T-helper 1 cell (primary cell): ENCODE results near the gene INSL4.

Experiments used
- DNase-seq, 5 donors: peaks; one replicate each; pipeline ENCODE4 v3.0.0-alpha.2; 2012 to 2020
- total RNA-seq, 4 donors: gene quantifications; one replicate each; lab custom pipeline; 2026; lab: John Stamatoyannopoulos, UW

INSL4 gene
- 0 reads per million in 4 donors for total RNA-seq

DNA sequence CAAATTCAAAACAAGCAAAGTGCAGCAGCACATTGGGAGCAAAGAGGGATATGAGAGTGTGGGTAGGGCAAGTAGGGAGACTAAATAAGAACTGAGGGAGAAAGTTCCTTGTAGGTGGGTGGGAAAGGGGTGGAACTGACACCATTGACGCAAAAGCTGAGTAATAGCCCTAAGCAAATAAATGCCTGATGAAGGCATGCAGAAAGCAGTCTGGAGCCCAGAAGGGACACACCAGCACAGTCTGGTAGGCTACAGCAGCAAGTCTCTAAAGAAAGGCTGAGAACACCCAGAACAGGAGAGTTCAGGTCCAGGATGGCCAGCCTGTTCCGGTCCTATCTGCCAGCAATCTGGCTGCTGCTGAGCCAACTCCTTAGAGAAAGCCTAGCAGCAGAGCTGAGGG lies at the start of gene INSL4:
Gene INSL4 (plus strand): TSS at position 208 of the 400 bp plus-strand sequence. CDS start 105 bp downstream, at position 313.
- no peak for DNase-seq

DNA sequence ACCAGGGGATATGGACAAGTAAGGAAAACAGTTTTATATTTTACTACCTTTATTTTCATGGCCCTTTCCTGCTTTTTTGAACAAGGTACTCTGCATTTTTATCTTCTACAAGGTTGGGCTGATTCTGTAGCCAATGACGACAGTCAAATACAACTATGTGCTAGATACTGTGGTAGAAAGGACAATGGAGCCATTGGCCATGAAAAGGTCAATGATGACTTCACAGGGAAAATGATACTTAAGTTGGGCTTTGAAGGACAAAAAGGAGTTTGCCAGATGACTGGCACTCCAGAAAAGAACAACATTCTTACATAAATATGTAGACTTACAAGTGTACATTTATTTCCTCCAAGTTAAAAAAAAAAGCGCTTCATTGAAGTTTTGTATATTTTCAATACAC lies 46.4 kb upstream of the INSL4 start:
- no peak for DNase-seq

DNA sequence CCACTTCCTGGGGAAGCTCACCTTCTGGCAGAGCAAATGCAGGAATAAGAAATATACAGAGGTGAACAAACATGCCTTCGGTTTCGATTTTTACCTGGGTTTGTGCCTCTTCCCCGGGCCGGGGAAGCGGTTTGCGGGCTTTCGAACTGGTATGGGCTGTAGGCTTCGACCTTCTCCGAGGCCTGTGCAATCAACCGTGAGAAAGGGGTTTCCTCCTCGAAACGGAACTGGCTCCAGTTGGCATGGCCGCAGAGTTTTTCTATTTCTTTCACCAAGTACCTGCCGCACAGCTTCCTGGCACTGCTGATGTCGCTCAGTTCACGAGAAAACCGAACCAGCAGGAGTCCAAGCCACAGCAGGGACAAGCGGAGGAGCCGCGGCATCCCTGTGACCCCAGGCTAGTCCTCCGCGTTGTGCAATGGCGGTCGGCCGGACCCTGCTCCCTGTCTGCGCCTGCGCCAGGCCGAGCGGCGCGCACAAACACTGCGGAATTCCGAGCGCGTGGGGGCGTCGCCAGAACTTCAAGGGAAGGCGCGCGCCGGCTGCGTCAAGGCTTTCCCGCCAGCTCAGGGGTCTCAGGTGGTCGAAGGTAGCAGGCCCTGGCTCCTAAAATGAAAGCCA lies 45.9 kb upstream of the INSL4 start, which contains the start of gene INSL6:
Gene INSL6 (minus strand): TSS at position 420 of the 621 bp plus-strand sequence. CDS start 37 bp downstream, at position 383.
- no peak for DNase-seq

DNA sequence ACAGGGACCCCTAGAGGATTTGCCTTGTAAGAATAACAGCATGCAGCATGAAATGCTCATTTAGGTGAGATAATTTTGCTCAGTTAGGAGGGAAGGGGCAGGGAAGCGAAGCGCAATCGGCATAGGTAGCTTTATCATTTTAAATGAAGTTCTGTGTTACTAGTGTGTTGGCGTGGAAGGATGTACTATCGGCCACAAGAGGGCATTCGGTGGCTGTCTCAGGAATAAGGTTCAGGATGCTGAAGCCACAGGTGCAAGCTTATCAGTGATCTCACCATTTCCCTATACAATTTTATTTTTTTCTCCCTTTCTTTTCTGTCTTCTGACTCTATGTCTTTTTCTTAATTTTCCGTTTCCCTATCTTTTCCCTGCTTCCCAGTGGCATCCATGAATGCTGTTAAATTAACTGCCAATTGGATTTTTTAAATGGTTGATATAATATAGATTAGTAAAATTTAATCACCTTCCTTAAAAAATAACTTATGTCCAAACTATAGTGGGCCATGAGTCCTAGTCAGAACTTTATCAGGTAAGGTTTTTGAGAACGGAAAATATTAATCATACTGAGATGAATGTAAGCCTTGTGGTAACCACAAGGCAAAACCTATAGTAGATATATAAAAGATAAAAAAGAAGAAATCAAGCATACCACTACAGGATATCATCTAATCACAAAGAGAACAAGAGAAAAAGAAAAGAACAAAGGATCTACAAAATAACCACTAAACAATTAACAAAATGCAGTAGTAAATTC lies 44.6 kb upstream of the INSL4 start:
- DNase-seq, result peak in 4 of 5 donors; percentile 24 to 73 (median 51)

DNA sequence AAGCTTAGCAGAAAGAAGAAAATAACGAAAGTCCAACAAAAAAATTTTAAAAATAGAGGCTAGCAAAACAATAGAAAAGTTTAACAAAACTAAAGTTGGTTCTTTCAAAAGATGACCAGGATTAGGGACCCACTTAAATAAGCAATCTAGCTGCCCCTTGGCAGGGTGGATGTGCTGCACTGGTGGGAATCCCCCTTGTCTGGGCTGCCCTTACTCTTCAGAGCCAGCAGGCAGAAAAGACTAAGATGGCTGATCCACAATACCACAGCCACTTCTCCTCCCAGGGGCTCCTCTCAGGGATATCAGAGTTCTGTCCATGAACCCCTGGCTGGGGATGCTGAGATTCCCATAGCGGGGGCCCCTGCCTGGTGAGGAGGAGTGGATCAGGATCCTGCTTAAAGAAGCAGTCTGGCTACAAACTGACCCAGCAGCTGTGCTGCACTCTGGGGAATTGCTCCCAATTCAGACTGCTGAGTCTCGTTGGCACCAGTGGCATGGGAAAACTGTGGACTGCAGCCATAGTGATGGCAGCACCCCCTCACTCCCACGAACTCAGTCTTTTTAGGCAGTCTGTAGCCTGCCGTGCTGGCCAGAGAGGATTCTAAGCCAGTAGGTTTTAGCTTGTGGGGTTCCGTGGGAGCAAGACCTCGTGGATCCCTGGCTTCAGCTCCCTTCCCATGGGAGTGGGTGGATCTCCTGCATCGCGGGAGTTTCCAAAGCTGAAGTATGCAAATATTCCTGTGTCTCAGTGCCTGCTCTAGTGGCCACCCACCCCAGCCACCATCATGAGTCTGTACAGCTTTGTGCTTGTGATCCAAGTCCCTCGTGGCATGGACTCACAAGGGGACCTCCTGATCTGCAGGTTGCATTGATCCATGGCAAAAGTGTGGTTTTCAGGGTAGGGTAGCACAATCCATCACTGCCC lies 42.9 kb upstream of the INSL4 start:
- no peak for DNase-seq

DNA sequence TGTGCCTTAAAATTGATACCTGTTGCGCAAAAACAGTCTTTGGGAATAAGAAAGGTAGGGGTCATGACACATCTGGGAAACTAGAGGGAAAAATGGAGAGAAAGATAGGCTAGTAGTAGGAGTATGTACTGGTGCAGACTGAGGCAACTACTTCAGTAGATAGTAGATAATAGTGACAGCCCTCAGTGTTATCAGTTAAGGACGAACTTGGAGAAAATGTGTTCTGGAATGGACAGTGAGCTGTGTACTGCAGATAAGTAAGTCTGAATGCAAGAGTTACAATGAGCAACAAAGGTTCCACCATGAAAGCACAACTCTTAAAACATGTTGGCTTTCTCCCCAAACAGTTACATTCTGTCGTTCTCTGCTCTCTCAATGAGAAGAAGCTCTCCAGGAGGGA lies 39.2 kb upstream of the INSL4 start:
- DNase-seq, result no peak

DNA sequence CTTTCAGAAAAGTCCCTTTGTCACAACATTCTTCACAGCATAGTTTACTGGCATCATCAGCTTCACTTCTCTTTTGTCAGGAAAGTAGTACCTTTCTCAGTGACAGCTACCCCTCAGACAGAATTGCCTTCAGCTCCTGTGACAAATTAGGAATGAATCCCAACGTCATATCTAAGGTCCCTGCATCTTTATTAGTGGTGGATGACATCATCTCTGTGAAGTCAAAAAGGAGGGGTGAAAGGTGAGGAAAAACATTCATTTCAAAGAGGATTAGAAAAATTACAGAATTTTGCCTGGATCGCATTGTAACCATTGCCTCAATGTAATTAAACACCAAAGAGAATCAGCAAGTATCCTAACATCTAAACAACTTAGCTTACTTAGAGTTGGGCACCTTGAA lies 37.9 kb upstream of the INSL4 start:
- no peak for DNase-seq

DNA sequence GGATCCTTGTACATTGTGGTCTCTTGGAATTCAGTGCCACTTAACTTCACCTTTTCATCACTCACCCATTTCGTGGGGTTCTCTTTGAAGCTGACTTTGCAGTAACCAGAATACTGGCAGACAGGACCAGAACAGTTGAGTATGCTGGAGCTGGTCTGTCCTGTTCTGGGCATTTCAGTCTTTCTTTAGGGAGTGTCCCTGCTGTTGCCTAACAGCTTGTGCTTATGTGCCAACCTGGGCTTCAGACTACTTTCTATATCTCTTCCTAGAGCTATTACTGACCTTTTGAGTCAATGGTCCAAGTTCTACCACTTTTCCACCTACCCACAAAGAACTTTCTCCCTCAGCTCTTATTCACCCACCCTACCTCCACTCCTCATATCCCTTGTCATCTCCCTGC lies 35.8 kb upstream of the INSL4 start:
- DNase-seq, result no peak

DNA sequence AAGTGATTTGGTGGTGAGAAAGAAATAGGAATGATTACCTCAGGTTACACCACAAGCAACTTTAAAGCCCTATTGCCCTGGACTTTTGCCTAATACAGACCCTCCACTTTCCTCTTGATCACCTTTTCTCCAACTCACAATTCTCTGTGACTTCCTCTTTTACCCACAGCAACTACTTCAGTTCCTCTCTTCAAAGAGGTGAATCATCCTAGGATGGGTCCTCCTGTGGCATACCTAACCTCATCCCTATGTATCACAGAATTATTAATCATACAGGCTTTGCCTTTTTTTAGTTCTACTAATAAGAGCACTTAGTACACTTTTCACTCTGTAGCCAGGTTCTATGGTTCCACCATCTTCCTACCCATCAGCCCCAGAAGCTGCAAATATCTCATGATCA lies 26.1 kb upstream of the INSL4 start:
- no peak for DNase-seq

DNA sequence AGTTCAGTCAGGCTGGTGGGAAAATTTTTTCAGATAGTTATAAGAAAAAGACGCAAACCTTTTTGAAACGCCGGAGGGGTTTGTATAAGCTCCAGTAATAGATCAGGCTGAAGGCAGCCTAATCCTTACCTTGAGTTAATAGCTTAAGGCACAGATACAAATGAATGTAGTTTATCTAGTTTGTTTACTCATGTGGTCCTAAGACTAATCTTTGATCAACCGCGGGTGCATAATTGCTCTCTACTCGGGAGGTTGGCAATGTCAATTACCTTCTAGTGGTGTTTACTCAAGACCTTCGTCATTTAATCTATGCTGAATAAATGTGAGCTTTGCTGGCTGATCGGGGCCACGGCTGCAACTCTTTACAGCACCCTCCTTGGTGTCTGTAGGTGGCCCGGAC lies 665 bp upstream of the INSL4 start:
- DNase-seq, result no peak

DNA sequence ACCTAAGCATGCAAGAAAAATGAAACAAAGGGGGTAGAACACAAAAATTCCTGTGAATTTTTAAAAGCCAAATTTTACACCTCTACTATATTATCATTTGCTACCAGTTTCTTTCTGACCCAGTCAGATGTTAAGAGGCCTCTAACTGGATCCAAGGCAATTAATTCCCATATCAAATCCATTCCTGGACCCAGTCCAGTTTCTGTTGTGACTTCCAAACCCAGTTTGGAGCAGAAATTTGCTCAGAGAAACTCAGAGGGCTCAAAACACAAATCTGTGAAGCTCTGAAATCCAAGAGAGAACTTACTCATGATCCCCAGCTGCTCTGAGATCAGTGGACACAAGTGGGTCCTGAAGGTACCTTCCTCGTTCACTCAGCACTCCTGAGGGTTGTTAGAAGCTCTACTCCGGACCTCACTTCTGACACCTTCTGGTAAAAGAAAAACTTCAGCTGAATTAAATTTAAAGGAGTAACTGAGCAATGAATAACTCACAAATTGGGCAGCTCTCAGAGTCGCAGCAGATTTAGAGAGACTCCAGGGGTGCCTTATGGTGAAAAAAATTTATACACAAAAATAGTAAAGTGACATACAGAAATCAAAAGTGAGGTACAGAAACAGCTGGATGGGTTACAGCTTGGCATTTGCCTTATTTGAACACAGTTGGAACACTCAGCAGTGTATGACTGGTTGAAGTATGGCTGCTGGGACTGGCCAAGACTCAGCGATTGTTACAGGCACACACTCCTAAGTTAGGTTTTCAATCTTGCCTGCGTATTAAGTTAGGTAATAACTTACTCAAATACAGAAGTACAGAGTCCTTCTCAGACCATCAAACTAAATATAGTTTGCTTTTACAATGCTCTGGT lies 32.4 kb downstream of the INSL4 start:
- peak in 1 of 5 donors; percentile 3 for DNase-seq

DNA sequence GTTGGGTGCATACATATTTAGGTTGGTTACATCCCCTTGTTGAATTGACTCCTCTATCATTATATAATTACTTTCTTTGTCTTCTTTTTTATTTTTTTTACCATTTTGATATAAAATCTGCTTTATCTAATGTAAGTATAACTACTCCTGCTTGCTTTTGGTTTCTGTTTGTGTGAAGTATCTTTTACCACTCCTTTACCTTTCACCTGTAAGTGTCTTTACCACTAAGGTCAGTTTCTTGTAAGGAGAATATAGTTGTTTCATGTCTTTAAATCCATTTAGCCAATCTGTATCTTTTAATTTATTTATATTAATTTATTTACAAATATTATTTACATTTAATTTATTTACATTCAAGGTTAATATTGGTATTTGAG lies 33.0 kb downstream of the INSL4 start:
- DNase-seq, result no peak

DNA sequence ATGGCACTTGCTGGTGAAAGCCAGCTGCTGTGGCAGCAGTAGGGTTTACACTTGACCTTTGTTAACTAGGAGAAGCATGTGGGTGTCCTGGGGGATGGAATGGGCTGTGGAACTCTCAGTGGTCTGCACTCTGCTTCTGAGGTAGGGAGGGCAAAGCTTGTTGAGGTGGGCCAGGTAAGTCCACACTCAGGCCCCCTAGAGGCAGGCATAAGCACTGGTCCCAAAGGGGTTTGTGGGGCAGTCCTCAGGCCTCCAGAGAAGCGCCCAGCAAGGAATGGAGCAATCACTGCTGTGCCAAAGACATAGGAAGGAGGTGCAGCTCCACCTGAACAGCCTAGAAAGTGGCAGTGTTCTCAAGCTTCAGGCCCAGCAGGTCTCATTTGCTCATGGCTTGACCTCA lies 34.7 kb downstream of the INSL4 start:
- no peak for DNase-seq

DNA sequence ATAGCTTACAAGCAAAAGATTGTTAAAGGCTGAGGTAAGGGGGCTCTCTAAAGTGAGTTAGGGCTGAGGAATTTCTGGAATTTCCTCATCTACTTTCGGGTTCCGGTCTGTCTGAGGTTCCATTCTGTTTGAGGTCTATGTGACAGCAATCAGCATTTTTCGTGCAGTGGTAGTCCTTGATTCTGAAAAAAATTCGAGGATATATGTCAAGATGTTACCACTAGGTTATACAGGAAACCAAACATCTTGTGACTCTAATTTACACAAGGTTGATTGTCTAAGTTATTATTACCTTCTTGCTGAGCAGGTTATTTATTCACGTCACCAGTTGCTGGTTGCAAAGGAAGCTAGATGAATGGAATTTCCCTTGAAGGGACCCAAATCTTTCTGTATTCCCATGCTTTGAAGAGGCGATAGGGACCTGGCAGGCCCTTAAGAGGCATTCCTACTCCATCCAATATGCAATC lies 38.1 kb downstream of the INSL4 start:
- DNase-seq, result no peak

DNA sequence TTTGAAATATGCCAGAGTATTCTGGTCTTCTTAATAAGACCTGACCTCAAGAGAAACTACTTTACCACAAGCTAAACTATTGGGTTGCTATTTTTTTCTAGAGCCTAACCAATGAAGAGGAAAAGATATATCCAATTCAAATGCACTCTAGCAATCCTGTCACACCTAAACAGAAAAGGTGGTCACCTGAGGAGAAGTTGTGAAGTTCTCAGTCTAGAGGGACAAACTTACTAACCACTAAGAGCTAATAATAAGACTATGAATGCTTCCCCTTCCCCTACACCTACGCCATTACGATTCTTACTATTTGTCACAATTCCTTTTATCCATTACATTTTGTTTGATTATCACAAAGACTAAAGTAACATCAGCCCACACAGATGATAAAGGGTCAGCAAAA lies 43.6 kb downstream of the INSL4 start:
- no peak for DNase-seq

DNA sequence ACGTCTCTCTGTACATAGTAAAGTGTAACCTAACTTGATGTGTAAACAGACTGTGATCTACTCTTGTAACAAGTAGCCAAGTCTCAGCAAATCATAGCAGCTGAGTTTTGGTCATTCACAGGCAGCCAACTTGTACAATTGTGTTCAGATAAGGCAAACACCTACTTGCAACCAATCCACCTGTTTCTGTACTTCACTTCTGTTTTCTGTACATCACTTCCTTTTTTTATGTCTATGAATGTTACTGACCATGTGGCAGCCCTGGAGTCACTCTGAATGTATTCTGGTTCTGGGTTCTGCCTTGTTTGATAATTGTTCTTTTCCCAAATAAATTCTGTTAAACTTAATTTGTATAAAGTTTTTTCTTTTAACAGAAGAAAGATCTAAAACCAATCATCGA lies 47.3 kb downstream of the INSL4 start:
- no peak for DNase-seq
